D341Med (cell line): ENCODE data around the gene MAD2L1BP.
"Not testable (repeated sequence)": the region's sequence is repeated elsewhere in the genome, so short reads cannot be mapped to it uniquely, and the experiment has no call there.

Experiments used
- DNase-seq: peaks from one replicate; pipeline ENCODE4 v3.0.0; 2012; ENCODE audit warnings: low spot score

The MAD2L1BP gene

GRCh38 chr6:43627008-43627825 is 8.4 kb upstream of the MAD2L1BP start:
- no peak for DNase-seq

- peak; percentile 83 for DNase-seq
These were observed 7.1 kb upstream of the MAD2L1BP start for GRCh38 chr6:43628393-43629103.

DNA sequence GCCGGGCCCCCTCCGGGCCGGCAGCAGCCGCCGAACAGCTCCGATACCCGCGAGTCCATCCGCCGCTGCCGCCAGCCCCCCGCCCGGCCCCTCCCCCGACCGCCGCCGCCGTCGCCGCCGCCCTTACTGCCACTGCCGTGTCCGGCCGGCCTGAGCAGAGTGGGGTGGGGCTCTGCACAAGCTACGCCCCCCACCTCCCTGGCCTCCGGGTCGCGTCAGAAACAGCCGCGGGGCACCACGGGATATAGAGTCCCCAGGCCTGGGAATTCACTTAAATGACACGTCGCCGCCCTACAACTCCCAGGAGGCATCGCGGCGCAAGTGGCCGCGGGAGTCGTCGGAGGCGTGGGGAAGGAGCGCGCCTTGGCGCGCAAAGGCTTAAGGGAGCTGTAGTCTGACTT is 6.5 kb upstream of the MAD2L1BP start, which contains the start of gene GTPBP2:
Gene GTPBP2 (minus strand): TSS at position 161 of the 401 bp plus-strand sequence. CDS start 102 bp downstream, at position 59.
- peak; percentile 94 for DNase-seq

- DNase-seq, result peak; percentile 94
These were observed 5.9 kb upstream of the MAD2L1BP start for GRCh38 chr6:43629505-43630300.

GRCh38 chr6:43630980-43631619 is 4.5 kb upstream of the MAD2L1BP start:
- DNase-seq, result no peak

DNA sequence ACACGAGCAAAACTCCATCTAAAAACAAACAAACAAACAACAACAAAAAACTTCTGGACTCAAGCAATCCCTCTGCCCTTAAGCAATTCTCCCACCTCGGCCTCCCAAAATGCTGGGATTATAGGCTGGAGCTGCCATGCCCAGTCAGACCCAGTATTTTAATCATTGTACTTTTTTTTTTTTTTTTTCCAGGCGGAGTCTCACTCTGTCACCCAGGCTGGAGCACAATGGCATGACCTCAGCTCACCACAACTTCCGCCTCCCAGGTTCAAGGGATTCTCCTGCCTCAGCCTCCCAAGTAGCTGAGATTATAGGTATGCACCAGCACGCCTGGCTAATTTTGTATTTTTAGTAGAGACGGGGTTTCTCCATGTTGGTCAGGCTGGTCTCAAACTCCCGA is 2.6 kb upstream of the MAD2L1BP start:
- DNase-seq, result not testable (repeated sequence)

GRCh38 chr6:43634702-43635303 is 837 bp upstream of the MAD2L1BP start:
- peak; percentile 76 for DNase-seq

- DNase-seq, result no peak
These were observed 644 bp downstream of the MAD2L1BP start for GRCh38 chr6:43636308-43636659.

- no peak for DNase-seq
These were observed 4.6 kb downstream of the MAD2L1BP start for GRCh38 chr6:43639984-43640800.

DNA sequence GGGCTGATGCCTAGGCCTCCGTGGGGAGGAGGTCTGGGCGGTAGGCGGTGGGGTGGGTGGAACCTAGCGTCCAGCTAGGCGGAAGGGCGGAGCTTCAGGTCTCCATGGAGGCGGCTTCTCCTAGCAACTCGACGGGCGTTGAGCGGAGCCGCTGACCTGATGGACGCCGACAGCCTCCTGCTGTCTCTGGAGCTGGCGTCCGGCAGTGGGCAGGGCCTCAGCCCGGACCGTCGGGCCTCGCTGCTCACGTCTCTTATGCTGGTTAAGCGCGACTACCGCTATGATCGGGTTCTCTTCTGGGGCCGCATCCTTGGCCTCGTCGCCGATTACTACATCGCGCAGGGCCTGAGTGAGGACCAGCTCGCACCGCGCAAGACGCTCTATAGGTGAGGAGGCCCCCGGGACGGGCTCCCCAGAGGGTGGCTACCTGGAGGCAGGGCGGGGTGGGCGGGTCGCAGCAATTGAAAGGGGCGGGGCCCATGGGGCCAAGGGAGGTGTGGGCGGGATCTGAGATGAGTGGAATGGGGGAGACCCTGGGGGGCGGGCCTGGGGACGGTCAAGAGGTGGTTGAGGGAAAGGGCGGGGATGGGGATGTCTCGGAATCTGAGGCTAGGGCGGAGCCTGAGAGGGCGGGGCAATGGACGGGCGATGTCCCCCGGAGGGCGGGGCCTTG is 9.4 kb downstream of the MAD2L1BP start, which contains the start of gene RSPH9:
Gene RSPH9 (plus strand): TSS at position 97 of the 673 bp plus-strand sequence. CDS start 63 bp downstream, at position 160.
- DNase-seq, result no peak

DNA sequence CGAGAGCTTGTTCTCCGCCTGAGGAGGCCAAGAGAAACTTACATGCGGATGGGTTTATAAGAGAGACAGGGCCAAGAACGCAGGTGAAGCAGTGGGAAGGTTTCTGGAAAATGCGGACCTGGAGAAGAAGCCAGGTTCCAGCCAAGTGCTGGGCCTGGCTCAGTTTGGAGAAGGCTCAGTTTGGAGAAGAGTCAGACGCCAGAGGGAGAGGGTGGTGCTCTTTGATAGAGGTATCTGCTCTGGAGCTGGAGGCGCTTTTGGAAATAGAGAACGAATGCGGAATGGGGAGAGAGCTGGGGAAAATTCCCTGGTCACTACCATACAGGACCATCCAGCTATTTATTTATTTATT is 9.9 kb downstream of the MAD2L1BP start:
- no peak for DNase-seq

- no peak for DNase-seq
These were observed 12.0 kb downstream of the MAD2L1BP start for GRCh38 chr6:43647613-43648012.

DNA sequence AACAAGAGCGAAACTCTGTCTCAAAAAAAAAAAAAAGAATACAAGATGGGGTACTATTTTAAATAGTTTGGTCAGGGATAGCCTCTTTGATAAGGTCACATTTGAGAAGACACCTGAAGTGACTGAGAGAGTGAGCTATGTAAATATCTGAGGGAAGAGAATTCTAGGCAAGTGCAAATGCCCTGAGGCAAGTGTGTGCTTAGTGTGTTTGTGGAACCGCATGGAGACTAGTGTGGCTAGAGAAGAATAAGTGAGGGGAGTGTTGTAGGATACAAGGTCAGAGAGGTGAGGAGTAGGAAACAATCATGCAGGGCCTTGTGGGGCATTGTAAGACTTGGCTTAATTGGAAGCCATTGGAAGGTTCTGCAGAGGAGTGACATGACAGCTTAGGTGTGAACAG is 12.6 kb downstream of the MAD2L1BP start:
- no peak for DNase-seq

DNA sequence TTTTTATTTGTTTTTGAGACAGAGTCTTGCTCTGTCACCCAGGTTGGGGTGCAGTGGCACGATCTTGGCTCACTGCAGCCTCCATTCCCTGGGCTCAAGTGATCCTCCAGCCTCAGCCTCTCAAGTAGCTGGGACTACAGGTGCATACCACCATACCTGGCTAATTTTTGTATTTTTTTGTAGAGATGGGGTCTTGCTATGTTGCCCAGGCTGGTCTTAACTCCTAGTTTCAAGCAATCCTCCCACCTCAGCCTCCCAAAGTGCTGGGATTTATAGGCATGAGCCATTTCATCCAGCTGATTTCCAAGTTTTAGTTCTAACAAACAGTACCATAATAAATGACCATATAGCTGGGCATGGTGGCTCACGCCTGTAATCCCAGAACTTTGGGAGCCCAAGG is 17.2 kb downstream of the MAD2L1BP start:
- not testable (repeated sequence) for DNase-seq

- no peak for DNase-seq
These were observed 21.7 kb downstream of the MAD2L1BP start for GRCh38 chr6:43657221-43657802.

DNA sequence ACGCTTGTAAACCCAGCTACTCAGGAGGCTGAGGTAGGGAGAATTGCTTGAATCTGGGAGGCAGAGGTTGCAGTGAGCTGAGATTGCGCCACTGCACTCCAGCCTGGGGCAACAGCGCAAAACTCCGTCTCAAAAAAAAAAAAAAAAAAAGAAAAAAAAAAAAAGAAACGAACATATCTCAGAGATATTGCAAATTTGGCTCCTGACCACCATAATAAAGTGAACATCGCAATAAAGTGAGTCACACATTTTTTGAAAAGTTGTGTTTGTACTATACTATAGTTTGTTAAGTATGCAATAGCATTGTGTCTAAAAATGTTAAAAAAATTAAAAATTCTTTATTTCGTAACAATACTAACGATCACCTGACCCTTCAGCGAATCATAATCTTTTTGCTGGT is 22.5 kb downstream of the MAD2L1BP start:
- no peak for DNase-seq

- not testable (repeated sequence) for DNase-seq
These were observed 27.3 kb downstream of the MAD2L1BP start for GRCh38 chr6:43662948-43663347.

GRCh38 chr6:43665376-43665775 is 29.7 kb downstream of the MAD2L1BP start:
- no peak for DNase-seq

- DNase-seq, result no peak
These were observed 30.7 kb downstream of the MAD2L1BP start for GRCh38 chr6:43666196-43666920.
